HL-60 (cell line): ENCODE data around the gene MYBPH.

Experiments used
- GABPA ChIP-seq: IDR thresholded peaks from 2 replicates; pipeline ENCODE4 v1.6.1; 2012; ENCODE audit warnings: low read depth
- POLR2AphosphoS5 ChIP-seq: IDR thresholded peaks from 2 replicates; pipeline ENCODE4 v1.6.1; 2012; ENCODE audit warnings: low read depth
- SPI1 ChIP-seq: IDR thresholded peaks from 2 replicates; pipeline ENCODE4 v1.6.1; 2012; ENCODE audit warnings: low read depth, mild to moderate bottlenecking, borderline replicate concordance
- TF ChIP-seq, protein P1 (sequence below): IDR thresholded peaks from one replicate; pipeline ENCODE4 v1.5.1; 2011; ENCODE audit warnings: low read length, control low read depth, inconsistent platforms; ENCODE audit not compliant: insufficient read depth
- TF ChIP-seq, protein P2 (sequence below): IDR thresholded peaks from 2 replicates; pipeline ENCODE4 v1.6.1; 2012; ENCODE audit warnings: low read depth; ENCODE audit not compliant: insufficient replicate concordance

DNA sequence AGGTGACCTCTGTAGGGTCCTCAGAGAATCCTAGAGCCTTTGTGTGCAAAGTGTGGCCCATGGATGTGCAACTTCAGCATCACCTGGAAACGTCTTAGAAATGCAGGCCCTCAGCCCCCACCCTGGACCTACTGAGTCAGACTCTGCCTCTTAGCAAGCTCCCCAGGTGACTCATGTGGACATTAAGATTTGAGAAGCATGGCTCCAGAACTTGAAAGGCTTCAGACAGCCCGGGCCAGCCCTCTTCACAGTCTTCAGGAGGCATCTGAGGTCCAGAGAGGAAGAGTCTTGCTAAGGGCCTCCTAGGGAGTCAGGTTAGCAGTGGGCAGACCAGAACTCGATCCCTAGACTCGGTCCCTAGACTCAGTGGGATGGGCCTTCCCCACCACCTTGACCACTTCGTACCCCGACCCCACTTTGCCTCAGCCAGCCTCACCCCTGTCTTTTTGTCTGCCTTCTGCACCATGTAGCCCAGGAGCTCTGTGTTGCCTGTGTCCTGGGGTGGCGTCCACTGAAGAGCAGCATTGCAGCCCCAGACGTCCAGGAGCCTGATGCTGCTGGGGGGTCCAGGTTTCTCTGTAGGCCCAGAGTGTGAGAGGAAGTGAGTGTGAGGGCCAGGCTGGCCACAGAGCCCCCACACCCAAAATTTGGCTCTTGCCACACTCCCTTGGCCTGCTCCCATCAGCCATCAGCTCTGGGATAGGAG lies 4.8 kb downstream of the MYBPH start:
- TF ChIP-seq, protein P1, sequence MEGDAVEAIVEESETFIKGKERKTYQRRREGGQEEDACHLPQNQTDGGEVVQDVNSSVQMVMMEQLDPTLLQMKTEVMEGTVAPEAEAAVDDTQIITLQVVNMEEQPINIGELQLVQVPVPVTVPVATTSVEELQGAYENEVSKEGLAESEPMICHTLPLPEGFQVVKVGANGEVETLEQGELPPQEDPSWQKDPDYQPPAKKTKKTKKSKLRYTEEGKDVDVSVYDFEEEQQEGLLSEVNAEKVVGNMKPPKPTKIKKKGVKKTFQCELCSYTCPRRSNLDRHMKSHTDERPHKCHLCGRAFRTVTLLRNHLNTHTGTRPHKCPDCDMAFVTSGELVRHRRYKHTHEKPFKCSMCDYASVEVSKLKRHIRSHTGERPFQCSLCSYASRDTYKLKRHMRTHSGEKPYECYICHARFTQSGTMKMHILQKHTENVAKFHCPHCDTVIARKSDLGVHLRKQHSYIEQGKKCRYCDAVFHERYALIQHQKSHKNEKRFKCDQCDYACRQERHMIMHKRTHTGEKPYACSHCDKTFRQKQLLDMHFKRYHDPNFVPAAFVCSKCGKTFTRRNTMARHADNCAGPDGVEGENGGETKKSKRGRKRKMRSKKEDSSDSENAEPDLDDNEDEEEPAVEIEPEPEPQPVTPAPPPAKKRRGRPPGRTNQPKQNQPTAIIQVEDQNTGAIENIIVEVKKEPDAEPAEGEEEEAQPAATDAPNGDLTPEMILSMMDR: no peak
- TF ChIP-seq SPI1: no peak
- TF ChIP-seq GABPA: no peak
- TF ChIP-seq, protein P2, sequence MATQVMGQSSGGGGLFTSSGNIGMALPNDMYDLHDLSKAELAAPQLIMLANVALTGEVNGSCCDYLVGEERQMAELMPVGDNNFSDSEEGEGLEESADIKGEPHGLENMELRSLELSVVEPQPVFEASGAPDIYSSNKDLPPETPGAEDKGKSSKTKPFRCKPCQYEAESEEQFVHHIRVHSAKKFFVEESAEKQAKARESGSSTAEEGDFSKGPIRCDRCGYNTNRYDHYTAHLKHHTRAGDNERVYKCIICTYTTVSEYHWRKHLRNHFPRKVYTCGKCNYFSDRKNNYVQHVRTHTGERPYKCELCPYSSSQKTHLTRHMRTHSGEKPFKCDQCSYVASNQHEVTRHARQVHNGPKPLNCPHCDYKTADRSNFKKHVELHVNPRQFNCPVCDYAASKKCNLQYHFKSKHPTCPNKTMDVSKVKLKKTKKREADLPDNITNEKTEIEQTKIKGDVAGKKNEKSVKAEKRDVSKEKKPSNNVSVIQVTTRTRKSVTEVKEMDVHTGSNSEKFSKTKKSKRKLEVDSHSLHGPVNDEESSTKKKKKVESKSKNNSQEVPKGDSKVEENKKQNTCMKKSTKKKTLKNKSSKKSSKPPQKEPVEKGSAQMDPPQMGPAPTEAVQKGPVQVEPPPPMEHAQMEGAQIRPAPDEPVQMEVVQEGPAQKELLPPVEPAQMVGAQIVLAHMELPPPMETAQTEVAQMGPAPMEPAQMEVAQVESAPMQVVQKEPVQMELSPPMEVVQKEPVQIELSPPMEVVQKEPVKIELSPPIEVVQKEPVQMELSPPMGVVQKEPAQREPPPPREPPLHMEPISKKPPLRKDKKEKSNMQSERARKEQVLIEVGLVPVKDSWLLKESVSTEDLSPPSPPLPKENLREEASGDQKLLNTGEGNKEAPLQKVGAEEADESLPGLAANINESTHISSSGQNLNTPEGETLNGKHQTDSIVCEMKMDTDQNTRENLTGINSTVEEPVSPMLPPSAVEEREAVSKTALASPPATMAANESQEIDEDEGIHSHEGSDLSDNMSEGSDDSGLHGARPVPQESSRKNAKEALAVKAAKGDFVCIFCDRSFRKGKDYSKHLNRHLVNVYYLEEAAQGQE: no peak
- no peak for TF ChIP-seq POLR2AphosphoS5
